HG03469 (cell line): Measurements from ENCODE around the gene IMPDH2.

ENCODE experiments used
- ATAC-seq: cut with Tn5 transposase; IDR thresholded peaks from one replicate; pipeline ENCODE4 v1.9.1; 2021; ENCODE audit warnings: mild to moderate bottlenecking, moderate library complexity, moderate number of reproducible peaks; ENCODE audit not compliant: unreplicated experiment

IMPDH2 gene

GRCh38 chr3:48984663-48985062 is 44.5 kb downstream of the IMPDH2 start:
- ATAC-seq: no peak

- no peak for ATAC-seq
These were observed 46.1 kb downstream of the IMPDH2 start for GRCh38 chr3:48983096-48983495.

GRCh38 chr3:48982686-48983085 is 46.5 kb downstream of the IMPDH2 start:
- ATAC-seq: no peak

- ATAC-seq: no peak
These were observed 47.2 kb downstream of the IMPDH2 start for GRCh38 chr3:48982016-48982415.

GRCh38 chr3:48980295-48980694 is 48.9 kb downstream of the IMPDH2 start:
- no peak for ATAC-seq

GRCh38 chr3:48979451-48979850 is 49.7 kb downstream of the IMPDH2 start:
- no peak for ATAC-seq
